COR-L47 (cell line): ENCODE results near the gene MTX2.

ENCODE experiments used
- DNase-seq: peaks from one replicate; lab custom pipeline; 2025; lab: John Stamatoyannopoulos, UW

The MTX2 gene

GRCh38 chr2:176269319-176270099 lies at the start of gene MTX2:
Gene MTX2, plus strand, starts transcription at chr2:176269442. Its CDS starts 188 bp downstream, at chr2:176269630.
- DNase-seq, result peak; percentile 90

- no peak for DNase-seq
Observed at GRCh38 chr2:176227874-176228273, 41.4 kb upstream of the MTX2 start.

- no peak for DNase-seq
Observed at GRCh38 chr2:176234156-176234555, 35.1 kb upstream of the MTX2 start.

GRCh38 chr2:176234940-176235339 lies 34.3 kb upstream of the MTX2 start:
- no peak for DNase-seq

GRCh38 chr2:176237456-176237855 lies 31.8 kb upstream of the MTX2 start:
- no peak for DNase-seq

- no peak for DNase-seq
Observed at GRCh38 chr2:176239031-176239430, 30.2 kb upstream of the MTX2 start.

- DNase-seq, result no peak
Observed at GRCh38 chr2:176240301-176240700, 28.9 kb upstream of the MTX2 start.

- DNase-seq, result no peak
Observed at GRCh38 chr2:176242276-176242675, 27.0 kb upstream of the MTX2 start.

GRCh38 chr2:176246331-176246730 lies 22.9 kb upstream of the MTX2 start:
- DNase-seq, result no peak

GRCh38 chr2:176247859-176248258 lies 21.4 kb upstream of the MTX2 start:
- DNase-seq, result no peak

GRCh38 chr2:176251928-176252327 lies 17.3 kb upstream of the MTX2 start:
- DNase-seq, result no peak

GRCh38 chr2:176260689-176261088 lies 8.6 kb upstream of the MTX2 start:
- DNase-seq, result no peak

- DNase-seq, result no peak
Observed at GRCh38 chr2:176261136-176261535, 8.1 kb upstream of the MTX2 start.

GRCh38 chr2:176268976-176269318 lies 295 bp upstream of the MTX2 start:
- DNase-seq, result no peak

- DNase-seq, result no peak
Observed at GRCh38 chr2:176270100-176270750, 983 bp downstream of the MTX2 start.

GRCh38 chr2:176272870-176273459 lies 3.7 kb downstream of the MTX2 start:
- no peak for DNase-seq

- no peak for DNase-seq
Observed at GRCh38 chr2:176278927-176279326, 9.7 kb downstream of the MTX2 start.

- no peak for DNase-seq
Observed at GRCh38 chr2:176280156-176280555, 10.9 kb downstream of the MTX2 start.

GRCh38 chr2:176280867-176281658 lies 11.8 kb downstream of the MTX2 start:
- no peak for DNase-seq

- DNase-seq, result no peak
Observed at GRCh38 chr2:176283291-176284068, 14.2 kb downstream of the MTX2 start.

GRCh38 chr2:176284461-176285049 lies 15.3 kb downstream of the MTX2 start:
- no peak for DNase-seq
